Thymus (tissue), 11 donors: ENCODE measurements around the gene HMGA1. TPM values are rescaled to one million over a fixed set of nuclear protein-coding genes. Genes with fewer than 3 reads are reported as not detected.

Source experiments
- DNase-seq, 9 donors: peaks; one replicate each; pipeline ENCODE4 v3.0.0-alpha.2; 2013; ENCODE audit warnings: low spot score in 9 of 9, low read depth in 6 of 9, missing footprints in 1 of 9
- H3K27ac ChIP-seq, 2 donors: one replicate each; pipeline ENCODE4 v1.5.1; 2013; ENCODE audit warnings: control low read depth in 1 of 2, low read depth in 1 of 2, low read length in 1 of 2, mild to moderate bottlenecking in 1 of 2, moderate library complexity in 1 of 2
- H3K27me3 ChIP-seq, 2 donors: one replicate each; pipeline ENCODE4 v1.5.1; 2013; ENCODE audit warnings: low read length in 1 of 2; ENCODE audit not compliant: control insufficient read depth in 2 of 2, insufficient read depth in 1 of 2
- H3K36me3 ChIP-seq, 2 donors: one replicate each; pipeline ENCODE4 v1.5.1; 2013; ENCODE audit warnings: low read length in 1 of 2, mild to moderate bottlenecking in 1 of 2, moderate library complexity in 1 of 2; ENCODE audit not compliant: control insufficient read depth in 2 of 2, insufficient read depth in 2 of 2
- H3K4me1 ChIP-seq, 2 donors: one replicate each; pipeline ENCODE4 v1.5.1; 2013; ENCODE audit warnings: low read length in 2 of 2; ENCODE audit not compliant: control insufficient read depth in 2 of 2, insufficient read depth in 2 of 2
- H3K4me3 ChIP-seq, 2 donors: one replicate each; pipeline ENCODE4 v1.5.1; 2013; ENCODE audit warnings: low read length in 2 of 2, control low read depth in 1 of 2, mild to moderate bottlenecking in 1 of 2
- H3K9me3 ChIP-seq, 2 donors: one replicate each; pipeline ENCODE4 v1.5.1; 2013; ENCODE audit warnings: low read length in 1 of 2, mild to moderate bottlenecking in 1 of 2; ENCODE audit not compliant: control insufficient read depth in 2 of 2, insufficient read depth in 1 of 2
- WGBS: extraction: QIAGEN DNeasy Blood & Tissue Kit; methylation state at CpG from one replicate; pipeline ENCODE4 v1.1.7; 2013; 5-methylcytosine and 5-hydroxymethylcytosine counted together
- polyA plus RNA-seq: library from polyadenylated mRNA; stranded (reverse); fragments of 200-250 nt; gene quantifications from one replicate; pipeline ENCODE4 v1.2.3, GENCODE V29; 2013
- total RNA-seq: library from RNA; stranded (reverse); fragments of 120-200 nt; gene quantifications from one replicate; pipeline ENCODE4 v1.2.4, GENCODE V29; 2013
- donor health status: healthy.

The HMGA1 gene
- total and polyA plus RNA-seq, 2 donors = 55.5 to 199 TPM

- DNase-seq = no peak
- Histone ChIP-seq H3K27ac (peak overlapping the region in 1 of 2 donors; percentile 69), H3K36me3 (peaks cover 0 to 8% of the 10 kb centered on the region in 2 donors), H3K9me3 (no peaks in the 10 kb centered on the region), H3K4me3 (no peak overlapping the region), H3K4me1 (peaks cover 4 to 28% of the 10 kb centered on the region in 2 donors), H3K27me3 (no peaks in the 10 kb centered on the region)
- WGBS = 94% methylated on average over 4 of the region's 4 CpGs
These were observed 48.9 kb downstream of the HMGA1 start for GRCh38 chr6:34285448-34286164.

- WGBS = 11% methylated on average over 5 of the region's 5 CpGs
- peak in 2 of 9 donors; percentile 14 to 37 for DNase-seq
- H3K4me1 ChIP-seq = peaks cover 4 to 24% of the 10 kb centered on the region in 2 donors
- H3K27me3 ChIP-seq = no peaks in the 10 kb centered on the region
- peaks cover 5 to 18% of the 10 kb centered on the region in 2 donors for H3K36me3 ChIP-seq
- no peaks in the 10 kb centered on the region for H3K9me3 ChIP-seq
- H3K27ac ChIP-seq = peak overlapping the region in 1 of 2 donors; percentile 0
- H3K4me3 ChIP-seq = no peak overlapping the region
These were observed 51.9 kb downstream of the HMGA1 start for GRCh38 chr6:34288581-34288980.

GRCh38 chr6:34289137-34289536, 52.5 kb downstream of the HMGA1 start:
- Histone ChIP-seq H3K27ac (peak overlapping the region in 1 of 2 donors; percentile 0), H3K4me1 (peaks cover 4 to 19% of the 10 kb centered on the region in 2 donors), H3K36me3 (peaks cover 8 to 22% of the 10 kb centered on the region in 2 donors), H3K9me3 (no peaks in the 10 kb centered on the region), H3K27me3 (no peaks in the 10 kb centered on the region), H3K4me3 (no peak overlapping the region)
- WGBS = 94% methylated on average over 11 of the region's 11 CpGs
- DNase-seq = no peak

GRCh38 chr6:34292954-34293353, 56.3 kb downstream of the HMGA1 start:
- peaks cover 7 to 22% of the 10 kb centered on the region in 2 donors for H3K4me1 ChIP-seq
- no peaks in the 10 kb centered on the region for H3K27me3 ChIP-seq
- H3K36me3 ChIP-seq = peaks cover 8 to 16% of the 10 kb centered on the region in 2 donors
- no peak overlapping the region for H3K27ac ChIP-seq
- DNase-seq = no peak
- WGBS = 96% methylated on average over 3 of the region's 3 CpGs
- no peak overlapping the region for H3K4me3 ChIP-seq
- no peaks in the 10 kb centered on the region for H3K9me3 ChIP-seq

GRCh38 chr6:34295721-34296120, 59.0 kb downstream of the HMGA1 start:
- Histone ChIP-seq H3K4me1 (peaks cover 3 to 19% of the 10 kb centered on the region in 2 donors), H3K36me3 (peaks cover 8 to 16% of the 10 kb centered on the region in 2 donors), H3K4me3 (no peak overlapping the region), H3K27ac (peak overlapping the region; percentile 52 to 67), H3K9me3 (no peaks in the 10 kb centered on the region), H3K27me3 (no peaks in the 10 kb centered on the region)
- DNase-seq = peak in 5 of 9 donors; percentile 18 to 59 (median 33)
- 33% methylated on average over 3 of the region's 3 CpGs for WGBS

Other genes with a start within 250 kb of the HMGA1 start
- 0.14 TPM for gene GRM4, start 90.8 kb upstream of the HMGA1 start, total RNA-seq
- gene GRM4, start 90.8 kb upstream of the HMGA1 start, polyA plus RNA-seq = 0.27 TPM
- 16.4 TPM for gene SMIM29, start 12.1 kb downstream of the HMGA1 start, total RNA-seq
- gene SMIM29, start 12.1 kb downstream of the HMGA1 start, polyA plus RNA-seq = 43.3 TPM
- 12.7 TPM for gene NUDT3, start 155.8 kb downstream of the HMGA1 start, total RNA-seq
- 9.7 TPM for gene NUDT3, start 155.8 kb downstream of the HMGA1 start, polyA plus RNA-seq
- 2,659 TPM for gene RPS10, start 189.2 kb downstream of the HMGA1 start, total RNA-seq
- 2,778 TPM for gene RPS10, start 189.2 kb downstream of the HMGA1 start, polyA plus RNA-seq
- 1.7 TPM for gene PACSIN1, start 229.2 kb downstream of the HMGA1 start, total RNA-seq
- 1.2 TPM for gene PACSIN1, start 229.2 kb downstream of the HMGA1 start, polyA plus RNA-seq